Brain microvascular endothelial cell (primary cell): ENCODE data around the gene BDKRB1.

ENCODE experiments used
- DNase-seq: peaks from one replicate; pipeline ENCODE4 v3.0.0-alpha.2; 2020
- H3K27ac ChIP-seq: fragments of 250-450 bp; sonication (Bioruptor Pico); 2 replicates; pipeline ENCODE4 v1.5.1; 2020; ENCODE audit warnings: mild to moderate bottlenecking, moderate library complexity
- H3K27me3 ChIP-seq: fragments of 250-450 bp; sonication (Bioruptor Pico); replicated peaks from 2 replicates; pipeline ENCODE4 v1.5.1; 2020; ENCODE audit warnings: mild to moderate bottlenecking
- H3K36me3 ChIP-seq: fragments of 250-450 bp; sonication (Bioruptor Pico); replicated peaks from 2 replicates; pipeline ENCODE4 v1.5.1; 2020; ENCODE audit warnings: mild to moderate bottlenecking
- H3K4me3 ChIP-seq: 2 replicates; pipeline ENCODE4 v1.5.1; 2011; ENCODE audit warnings: low read depth, mild to moderate bottlenecking, control low read depth, low read length, moderate library complexity
- CTCF ChIP-seq: IDR thresholded peaks from 2 replicates; pipeline ENCODE4 v1.5.1; 2011; ENCODE audit warnings: low read depth, mild to moderate bottlenecking, moderate library complexity, low read length, control low read depth, inconsistent platforms; ENCODE audit errors: missing control alignments
- in situ Hi-C: cut with HindIII; loops from 2 replicates; pipeline ENCODE4 v1.10.0; 2017; ENCODE audit warnings: low sequenced_read_pairs, low pct_ligation_motif_present

Gene BDKRB1

GRCh38 chr14:96256407-96256806 is 397 bp downstream of the BDKRB1 start:
- no peak for TF ChIP-seq CTCF
- no peak for DNase-seq
- Histone ChIP-seq H3K36me3 (no peaks in the 10 kb centered on the region), H3K27me3 (no peaks in the 10 kb centered on the region), H3K4me3 (no peak overlapping the region), H3K27ac (no peak overlapping the region)
- in situ Hi-C loops: no loop called here

GRCh38 chr14:96257056-96257455 is 1.0 kb downstream of the BDKRB1 start:
- Histone ChIP-seq H3K4me3 (no peak overlapping the region), H3K27me3 (no peaks in the 10 kb centered on the region)

GRCh38 chr14:96257900-96258299 is 1.9 kb downstream of the BDKRB1 start:
- Histone ChIP-seq H3K27ac (no peak overlapping the region), H3K36me3 (no peaks in the 10 kb centered on the region), H3K4me3 (no peak overlapping the region), H3K27me3 (no peaks in the 10 kb centered on the region)
- DNase-seq: no peak
- no peak for TF ChIP-seq CTCF
- in situ Hi-C loops: no loop called here

More at GRCh38 chr14:96257056-96257455, 1.0 kb downstream of the BDKRB1 start:
- no peak for DNase-seq
- no peak for TF ChIP-seq CTCF
- Histone ChIP-seq H3K27ac (no peak overlapping the region), H3K36me3 (no peaks in the 10 kb centered on the region)
- in situ Hi-C loops: no loop called here

GRCh38 chr14:96260341-96260821 is 4.4 kb downstream of the BDKRB1 start:
- no peak for DNase-seq
- no peaks in the 10 kb centered on the region for H3K27me3 ChIP-seq
- H3K4me3 ChIP-seq: no peak overlapping the region
- H3K36me3 ChIP-seq: no peaks in the 10 kb centered on the region
- H3K27ac ChIP-seq: no peak overlapping the region
- TF ChIP-seq CTCF: no peak
- in situ Hi-C loops: no loop called here

GRCh38 chr14:96261053-96261452 is 5.0 kb downstream of the BDKRB1 start:
- in situ Hi-C loops: no loop called here
- H3K36me3 ChIP-seq: no peaks in the 10 kb centered on the region
- no peak overlapping the region for H3K27ac ChIP-seq
- no peak for DNase-seq
- TF ChIP-seq CTCF: no peak
- H3K27me3 ChIP-seq: no peaks in the 10 kb centered on the region
- H3K4me3 ChIP-seq: no peak overlapping the region

GRCh38 chr14:96261772-96262655 is 6.0 kb downstream of the BDKRB1 start:
- in situ Hi-C loops: no loop called here
- TF ChIP-seq CTCF: no peak
- no peak overlapping the region for H3K4me3 ChIP-seq
- no peaks in the 10 kb centered on the region for H3K36me3 ChIP-seq
- H3K27me3 ChIP-seq: no peaks in the 10 kb centered on the region
- DNase-seq: no peak
- no peak overlapping the region for H3K27ac ChIP-seq
